DOHH2 (cell line): ENCODE results near the gene TMEM164.

Experiments used
- H3F3A ChIP-seq: fragments of 200-600 bp; sonication (generic), shearing (Covaris generic); 2 replicates; pipeline ENCODE4 v1.6.0; 2016; ENCODE audit warnings: antibody characterized with exemption, mild to moderate bottlenecking; ENCODE audit not compliant: control insufficient read depth, insufficient read depth
- H3K27ac ChIP-seq: fragments of 200-600 bp; sonication (generic); 2 replicates; pipeline ENCODE4 v1.5.1; 2014; ENCODE audit warnings: low read depth, mild to moderate bottlenecking, low read length, moderate library complexity
- H3K27me3 ChIP-seq: fragments of 200-600 bp; sonication (generic); 2 replicates; pipeline ENCODE4 v1.6.1; 2014; ENCODE audit warnings: mild to moderate bottlenecking, low read length, mixed read lengths; ENCODE audit not compliant: control insufficient read depth
- H3K36me3 ChIP-seq: fragments of 200-600 bp; sonication (generic); 2 replicates; pipeline ENCODE4 v1.6.1; 2014; ENCODE audit warnings: mild to moderate bottlenecking, low read length, moderate library complexity, mixed read lengths; ENCODE audit not compliant: control insufficient read depth
- H3K4me1 ChIP-seq: fragments of 200-600 bp; sonication (generic); 2 replicates; pipeline ENCODE4 v1.6.1; 2014; ENCODE audit warnings: mild to moderate bottlenecking, low read length, mixed read lengths; ENCODE audit not compliant: control insufficient read depth
- H3K4me2 ChIP-seq: fragments of 200-600 bp; sonication (generic); 2 replicates; pipeline ENCODE4 v1.6.0; 2014; ENCODE audit warnings: mild to moderate bottlenecking, low read length, moderate library complexity
- H3K4me3 ChIP-seq: fragments of 200-600 bp; sonication (generic); 2 replicates; pipeline ENCODE4 v1.5.1; 2014; ENCODE audit warnings: mild to moderate bottlenecking, low read length, mixed read lengths
- H3K79me2 ChIP-seq: fragments of 200-600 bp; sonication (generic); 2 replicates; pipeline ENCODE4 v1.6.1; 2014; ENCODE audit warnings: mild to moderate bottlenecking, low read length, mixed read lengths; ENCODE audit not compliant: control insufficient read depth
- H3K9me2 ChIP-seq: fragments of 200-600 bp; sonication (generic); replicated peaks from 2 replicates; pipeline ENCODE4 v1.6.1; 2014; ENCODE audit warnings: mild to moderate bottlenecking, low read length, mixed read lengths; ENCODE audit not compliant: control insufficient read depth
- H3K9me3 ChIP-seq: fragments of 200-600 bp; sonication (generic); 2 replicates; pipeline ENCODE4 v1.6.1; 2014; ENCODE audit warnings: antibody characterized with exemption, low read length, mixed read lengths; ENCODE audit not compliant: control insufficient read depth, insufficient read depth
- H4K20me1 ChIP-seq: fragments of 200-600 bp; sonication (generic); 2 replicates; pipeline ENCODE4 v1.6.0; 2014; ENCODE audit warnings: low read depth, mild to moderate bottlenecking, antibody characterized with exemption, low read length, moderate library complexity; ENCODE audit not compliant: control insufficient read depth, insufficient read depth
- CTCF ChIP-seq: fragments of 200-600 bp; sonication (generic); IDR thresholded peaks from one replicate; pipeline ENCODE4 v1.5.1; 2014; ENCODE audit warnings: antibody characterized with exemption, mild to moderate bottlenecking, low read depth, low read length; ENCODE audit not compliant: poor library complexity, severe bottlenecking
- EZH2phosphoT487 ChIP-seq: fragments of 200-600 bp; sonication (generic); IDR thresholded peaks from 2 replicates; pipeline ENCODE4 v1.6.1; 2017; ENCODE audit warnings: borderline replicate concordance, mild to moderate bottlenecking, antibody characterized with exemption, low read length, moderate library complexity, mixed read lengths

Gene TMEM164

GRCh38 chrX:110159235-110159634, 156.3 kb downstream of the TMEM164 start:
- Histone ChIP-seq H3K79me2 (no peaks in the 10 kb centered on the region), H3K27me3 (no peaks in the 10 kb centered on the region)
- TF ChIP-seq EZH2phosphoT487 (no peak), CTCF (no peak)

DNA sequence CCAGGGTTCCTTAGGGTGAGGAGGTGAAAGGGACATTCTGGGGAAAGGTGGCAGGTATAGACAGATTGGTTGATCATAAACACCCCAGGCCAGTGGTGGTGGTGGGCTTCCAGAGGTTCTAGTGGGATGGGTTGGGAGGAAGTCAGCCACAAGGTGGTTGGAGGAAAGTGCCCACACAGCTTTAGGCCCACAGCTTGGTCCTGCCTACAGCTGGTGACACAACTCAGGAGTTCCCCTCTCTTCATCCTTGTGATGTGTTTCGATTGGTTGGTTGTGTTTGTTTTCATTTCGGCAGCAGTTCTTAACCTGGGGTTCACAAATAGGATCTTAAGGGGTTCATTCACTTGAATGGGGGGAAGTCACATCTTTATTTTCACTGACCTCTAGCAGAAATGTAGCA, 157.0 kb downstream of the TMEM164 start:
- no peak overlapping the region for H3K4me2 ChIP-seq
- H3F3A ChIP-seq: no peaks in the 10 kb centered on the region
- H3K4me1 ChIP-seq: peaks cover 11% of the 10 kb centered on the region
- H3K9me3 ChIP-seq: no peaks in the 10 kb centered on the region
- no peaks in the 10 kb centered on the region for H3K27me3 ChIP-seq
- H4K20me1 ChIP-seq: no peaks in the 10 kb centered on the region
- no peak overlapping the region for H3K27ac ChIP-seq
- H3K4me3 ChIP-seq: no peak overlapping the region
- no peak for TF ChIP-seq CTCF
- TF ChIP-seq EZH2phosphoT487: no peak
- no peaks in the 10 kb centered on the region for H3K36me3 ChIP-seq
- no peaks in the 10 kb centered on the region for H3K79me2 ChIP-seq
- no peaks in the 10 kb centered on the region for H3K9me2 ChIP-seq

More at GRCh38 chrX:110159235-110159634, 156.3 kb downstream of the TMEM164 start:
- Histone ChIP-seq H3K27ac (no peak overlapping the region), H3F3A (no peaks in the 10 kb centered on the region), H3K9me3 (no peaks in the 10 kb centered on the region), H3K4me1 (peaks cover 11% of the 10 kb centered on the region), H3K4me2 (0 out of 2 replicates have a peak overlapping the region, but pooled peaks have one; percentile 11), H3K36me3 (no peaks in the 10 kb centered on the region), H3K9me2 (no peaks in the 10 kb centered on the region), H3K4me3 (no peak overlapping the region), H4K20me1 (no peaks in the 10 kb centered on the region)

DNA sequence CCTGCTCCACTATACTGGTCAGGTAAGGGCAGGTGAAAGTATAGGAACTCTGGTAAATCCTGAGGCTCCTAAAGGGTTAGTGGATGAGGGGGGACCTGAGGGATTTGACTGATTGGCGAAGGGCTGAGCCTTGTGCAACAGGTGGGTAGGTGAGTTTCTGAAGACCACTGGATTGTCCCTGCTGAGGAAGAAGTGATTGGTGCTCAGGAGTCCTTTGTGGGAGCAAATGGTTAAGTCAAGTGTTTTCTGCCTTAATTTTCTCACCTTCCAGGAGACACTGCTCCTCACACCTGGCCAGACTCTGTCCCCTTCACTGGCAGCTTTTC, 158.4 kb downstream of the TMEM164 start:
- no peaks in the 10 kb centered on the region for H3K79me2 ChIP-seq
- H3K36me3 ChIP-seq: no peaks in the 10 kb centered on the region
- no peak overlapping the region for H3K4me3 ChIP-seq
- H3K9me3 ChIP-seq: no peaks in the 10 kb centered on the region
- no peak overlapping the region for H3K27ac ChIP-seq
- no peaks in the 10 kb centered on the region for H4K20me1 ChIP-seq
- peaks cover 11% of the 10 kb centered on the region for H3K4me1 ChIP-seq
- no peak overlapping the region for H3K4me2 ChIP-seq
- no peaks in the 10 kb centered on the region for H3K9me2 ChIP-seq
- H3F3A ChIP-seq: no peaks in the 10 kb centered on the region
- H3K27me3 ChIP-seq: no peaks in the 10 kb centered on the region
- TF ChIP-seq EZH2phosphoT487 (no peak), CTCF (no peak)

GRCh38 chrX:110162131-110162530, 159.2 kb downstream of the TMEM164 start:
- no peak overlapping the region for H3K4me2 ChIP-seq
- H3K27ac ChIP-seq: no peak overlapping the region
- no peaks in the 10 kb centered on the region for H4K20me1 ChIP-seq

More at GRCh38 chrX:110162131-110162530, 159.2 kb downstream of the TMEM164 start:
- no peaks in the 10 kb centered on the region for H3F3A ChIP-seq
- no peaks in the 10 kb centered on the region for H3K9me2 ChIP-seq
- peaks cover 11% of the 10 kb centered on the region for H3K4me1 ChIP-seq
- H3K27me3 ChIP-seq: no peaks in the 10 kb centered on the region
- no peaks in the 10 kb centered on the region for H3K79me2 ChIP-seq
- no peak for TF ChIP-seq EZH2phosphoT487
- TF ChIP-seq CTCF: no peak
- no peak overlapping the region for H3K4me3 ChIP-seq
- H3K9me3 ChIP-seq: no peaks in the 10 kb centered on the region
- H3K36me3 ChIP-seq: no peaks in the 10 kb centered on the region
